NCI-H1417 (cell line): ENCODE results near the gene GIGYF2.
"Not testable (repeated sequence)": the region's sequence is repeated elsewhere in the genome, so short reads cannot be mapped to it uniquely, and the experiment has no call there.

Experiments used
- DNase-seq, 3 experiments: peaks; one replicate each; lab custom pipeline; 2025; lab: John Stamatoyannopoulos, UW

Gene GIGYF2

GRCh38 chr2:232816657-232817056 lies 119.5 kb downstream of the GIGYF2 start:
- DNase-seq, result peak in 1 of 3 experiments; percentile 54

GRCh38 chr2:232817756-232818155 lies 120.6 kb downstream of the GIGYF2 start:
- no peak for DNase-seq

- DNase-seq, result no peak
These were observed 132.9 kb downstream of the GIGYF2 start for GRCh38 chr2:232829988-232830387.

GRCh38 chr2:232831496-232831895 lies 134.4 kb downstream of the GIGYF2 start:
- DNase-seq, result no peak

- no peak for DNase-seq
These were observed 136.7 kb downstream of the GIGYF2 start for GRCh38 chr2:232833830-232834229.

GRCh38 chr2:232835687-232836208 lies 138.6 kb downstream of the GIGYF2 start:
- DNase-seq, result no peak

- DNase-seq, result no peak
These were observed 139.8 kb downstream of the GIGYF2 start for GRCh38 chr2:232836934-232837333.

- peak in 2 of 3 experiments; percentile 3 to 28 for DNase-seq
These were observed 141.3 kb downstream of the GIGYF2 start for GRCh38 chr2:232838406-232838874.

GRCh38 chr2:232839411-232840079 lies 142.4 kb downstream of the GIGYF2 start:
- no peak for DNase-seq

GRCh38 chr2:232842689-232843088 lies 145.6 kb downstream of the GIGYF2 start:
- DNase-seq, result no peak

GRCh38 chr2:232843834-232844233 lies 146.7 kb downstream of the GIGYF2 start:
- DNase-seq, result no peak

GRCh38 chr2:232846055-232846454 lies 148.9 kb downstream of the GIGYF2 start:
- no peak for DNase-seq

GRCh38 chr2:232850039-232850438 lies 152.9 kb downstream of the GIGYF2 start:
- no peak for DNase-seq

- DNase-seq, result not testable (repeated sequence)
These were observed 154.9 kb downstream of the GIGYF2 start for GRCh38 chr2:232852081-232852480.

GRCh38 chr2:232852676-232853075 lies 155.5 kb downstream of the GIGYF2 start:
- no peak for DNase-seq

- no peak for DNase-seq
These were observed 157.0 kb downstream of the GIGYF2 start for GRCh38 chr2:232854082-232854481.

GRCh38 chr2:232857158-232857563 lies 160.0 kb downstream of the GIGYF2 start:
- DNase-seq, result no peak

- no peak for DNase-seq
These were observed 162.3 kb downstream of the GIGYF2 start for GRCh38 chr2:232859385-232859916.

- no peak for DNase-seq
These were observed 163.6 kb downstream of the GIGYF2 start for GRCh38 chr2:232860593-232861241.

GRCh38 chr2:232861353-232861752 lies 164.2 kb downstream of the GIGYF2 start:
- DNase-seq, result no peak

GRCh38 chr2:232863996-232864395 lies 166.9 kb downstream of the GIGYF2 start:
- no peak for DNase-seq

GRCh38 chr2:232865165-232865564 lies 168.0 kb downstream of the GIGYF2 start:
- DNase-seq, result no peak

- DNase-seq, result no peak
These were observed 169.0 kb downstream of the GIGYF2 start for GRCh38 chr2:232866104-232866503.
